Spinal cord (tissue), 10 donors: ENCODE data around the gene GUCY2C. TPM values are rescaled to one million over a fixed set of nuclear protein-coding genes. Genes with fewer than 3 reads are reported as not detected.

Experiments
- DNase-seq, 6 donors: peaks; one replicate each; pipeline versions ENCODE4 v3.0.0 to v3.0.0-alpha.2; 2013 to 2015; ENCODE audit warnings: low spot score in 6 of 6, low read depth in 4 of 6
- H3K27ac ChIP-seq: one replicate; pipeline ENCODE4 v1.5.1; 2013; ENCODE audit warnings: low read depth, low read length, control low read depth
- H3K27me3 ChIP-seq: one replicate; pipeline ENCODE4 v1.6.1; 2013; ENCODE audit warnings: low read length; ENCODE audit not compliant: control insufficient read depth, insufficient read depth
- H3K36me3 ChIP-seq: one replicate; pipeline ENCODE4 v1.6.1; 2013; ENCODE audit warnings: low read length; ENCODE audit not compliant: control insufficient read depth, insufficient read depth
- H3K4me1 ChIP-seq: one replicate; pipeline ENCODE4 v1.6.1; 2013; ENCODE audit warnings: low read length; ENCODE audit not compliant: control insufficient read depth, insufficient read depth
- H3K4me3 ChIP-seq: one replicate; pipeline ENCODE4 v1.5.1; 2013; ENCODE audit warnings: low read depth, low read length, control low read depth
- H3K9me3 ChIP-seq: one replicate; pipeline ENCODE4 v1.6.1; 2013; ENCODE audit warnings: low read length; ENCODE audit not compliant: control insufficient read depth, insufficient read depth
- WGBS: methylation state at CpG from one replicate; pipeline ENCODE4 v1.1.5; 2013; ENCODE audit warnings: missing lambda C conversion rate; ENCODE audit not compliant: insufficient coverage; 5-methylcytosine and 5-hydroxymethylcytosine counted together
- polyA plus RNA-seq, 2 donors: library from polyadenylated mRNA; unstranded; fragments of 120-200 nt; gene quantifications; one replicate each; pipeline ENCODE4 v1.2.1, GENCODE V29; 2013; ENCODE audit not compliant: insufficient read length in 2 of 2
- total RNA-seq, 2 donors: library from RNA; depleted of rRNA in 1 of 2; stranded (reverse); fragments of 120-200 nt in 1 of 2; fragments of >200 nt in 1 of 2; gene quantifications; one replicate each; pipeline versions ENCODE4 v1.2.3 to v1.2.4, GENCODE V29; 2013 to 2014
- donor health status: healthy.

The GUCY2C gene
- total and polyA plus RNA-seq, 4 donors: 0.10 to 0.27 (median 0.16) TPM; not detected in 1

DNA sequence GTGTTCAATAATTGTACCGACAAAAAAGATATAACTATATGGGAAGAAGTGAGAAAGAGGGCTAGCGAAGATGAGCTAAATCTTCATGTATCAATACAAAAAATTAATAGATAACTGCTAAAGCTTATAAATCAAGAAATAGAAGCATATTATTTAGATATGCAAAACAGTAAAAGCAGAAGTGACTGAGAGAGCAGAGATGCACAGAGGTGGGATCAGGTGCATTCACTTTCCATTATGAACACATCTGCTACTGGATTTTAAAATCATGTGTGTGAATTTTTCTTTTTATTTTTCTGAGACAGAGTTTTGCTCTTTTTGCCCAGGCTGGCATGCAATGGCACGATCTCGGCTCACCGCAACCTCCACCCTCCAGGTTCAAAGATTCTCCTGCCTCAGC is 33.4 kb downstream of the GUCY2C start:
- H3K9me3 ChIP-seq: no peaks in the 10 kb centered on the region
- no peak for DNase-seq
- WGBS: 87% methylated on average over 3 of the region's 5 CpGs
- H3K27me3 ChIP-seq: no peaks in the 10 kb centered on the region
- no peaks in the 10 kb centered on the region for H3K36me3 ChIP-seq
- H3K4me3 ChIP-seq: no peak overlapping the region
- no peaks in the 10 kb centered on the region for H3K4me1 ChIP-seq
- no peak overlapping the region for H3K27ac ChIP-seq

DNA sequence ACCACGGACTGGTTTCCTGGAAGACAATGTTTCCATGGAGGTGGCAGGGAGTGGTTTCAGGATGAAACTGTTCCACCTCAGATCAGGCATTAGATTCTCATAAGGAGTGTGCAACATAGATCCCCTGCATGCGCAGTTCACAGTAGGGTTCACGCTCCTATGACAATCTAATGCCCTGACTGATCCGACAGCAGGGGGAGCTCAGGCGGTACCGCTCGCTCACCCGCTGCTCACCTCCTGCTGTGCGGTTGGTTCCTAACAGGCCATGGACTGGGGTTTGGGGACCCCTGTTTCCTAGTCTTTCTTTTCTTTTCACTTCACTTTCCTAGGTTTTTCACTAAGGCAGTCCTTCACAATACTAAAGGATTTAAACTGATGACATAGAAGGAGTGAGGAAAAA is 39.6 kb downstream of the GUCY2C start:
- no peak for DNase-seq
- Histone ChIP-seq H3K4me1 (no peaks in the 10 kb centered on the region), H3K27me3 (no peaks in the 10 kb centered on the region), H3K27ac (no peak overlapping the region), H3K4me3 (no peak overlapping the region), H3K36me3 (no peaks in the 10 kb centered on the region), H3K9me3 (no peaks in the 10 kb centered on the region)
- WGBS: 96% methylated on average over 9 of the region's 9 CpGs

DNA sequence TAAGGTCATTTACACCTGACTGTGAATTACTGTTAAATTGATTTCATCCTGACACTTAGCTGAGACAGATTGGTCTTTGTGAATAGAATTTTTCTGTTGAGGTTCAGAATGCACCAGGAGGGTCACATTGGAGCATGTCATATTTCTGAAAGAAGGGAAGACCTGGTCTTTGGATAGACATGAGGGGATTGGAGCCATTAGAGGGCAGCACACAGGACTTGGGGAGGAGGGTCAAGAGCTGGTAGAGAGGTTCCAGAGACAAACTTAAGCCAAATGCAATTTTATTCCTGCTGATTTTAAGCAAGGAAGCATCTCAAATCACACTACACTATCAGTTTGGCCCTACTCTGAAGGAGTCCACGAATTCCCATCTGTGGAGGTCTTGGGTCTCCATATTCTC is 41.1 kb downstream of the GUCY2C start:
- Histone ChIP-seq H3K9me3 (no peaks in the 10 kb centered on the region), H3K4me1 (no peaks in the 10 kb centered on the region), H3K4me3 (no peak overlapping the region), H3K27ac (no peak overlapping the region), H3K27me3 (no peaks in the 10 kb centered on the region), H3K36me3 (no peaks in the 10 kb centered on the region)
- DNase-seq: no peak
- 100% methylated on average over 1 of the region's 1 CpG for WGBS

DNA sequence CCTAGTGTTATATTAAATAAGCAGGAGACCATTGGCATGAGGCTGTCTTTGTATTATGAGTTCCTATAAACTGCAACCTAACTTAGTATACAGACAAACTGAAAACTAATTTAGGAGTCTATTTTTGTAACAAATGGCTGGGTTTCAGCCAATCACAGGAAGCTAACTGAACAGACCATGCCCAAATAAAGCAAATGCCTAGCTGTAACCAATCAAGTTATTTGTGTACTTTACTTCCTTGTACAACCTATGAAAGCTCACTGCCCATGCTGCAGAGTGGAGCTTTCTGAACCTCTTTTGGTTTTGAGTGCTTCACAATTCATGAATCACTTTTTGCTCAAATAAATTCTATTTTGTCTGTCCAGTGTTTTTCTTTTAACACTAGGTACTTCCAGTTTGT is 41.6 kb downstream of the GUCY2C start:
- Histone ChIP-seq H3K9me3 (no peaks in the 10 kb centered on the region), H3K4me3 (no peak overlapping the region), H3K36me3 (no peaks in the 10 kb centered on the region), H3K27me3 (no peaks in the 10 kb centered on the region), H3K4me1 (no peaks in the 10 kb centered on the region), H3K27ac (no peak overlapping the region)
- DNase-seq: no peak

DNA sequence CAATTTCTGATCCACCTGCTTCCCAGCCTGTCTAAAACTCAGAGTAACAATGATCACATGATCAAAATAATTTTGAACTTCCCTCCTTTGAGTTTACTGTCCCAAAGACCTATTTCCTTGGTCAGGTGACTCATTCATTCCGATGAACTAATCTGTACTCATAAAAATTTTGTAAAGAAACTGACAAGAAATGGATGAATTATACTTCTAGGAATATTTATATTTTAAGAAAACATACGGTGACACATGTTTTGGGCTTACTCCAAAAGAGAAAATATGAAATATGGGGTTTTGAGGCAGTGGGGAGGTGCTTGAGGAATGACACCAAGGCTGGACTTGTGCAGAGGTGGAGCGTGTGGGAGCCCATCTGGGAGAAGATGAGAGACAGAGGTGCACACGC is 42.0 kb downstream of the GUCY2C start:
- Histone ChIP-seq H3K27me3 (no peaks in the 10 kb centered on the region), H3K4me1 (no peaks in the 10 kb centered on the region), H3K4me3 (no peak overlapping the region), H3K36me3 (no peaks in the 10 kb centered on the region), H3K9me3 (no peaks in the 10 kb centered on the region), H3K27ac (no peak overlapping the region)
- WGBS: no CpG with 5 or more reads among the region's 4 CpGs
- DNase-seq: no peak

DNA sequence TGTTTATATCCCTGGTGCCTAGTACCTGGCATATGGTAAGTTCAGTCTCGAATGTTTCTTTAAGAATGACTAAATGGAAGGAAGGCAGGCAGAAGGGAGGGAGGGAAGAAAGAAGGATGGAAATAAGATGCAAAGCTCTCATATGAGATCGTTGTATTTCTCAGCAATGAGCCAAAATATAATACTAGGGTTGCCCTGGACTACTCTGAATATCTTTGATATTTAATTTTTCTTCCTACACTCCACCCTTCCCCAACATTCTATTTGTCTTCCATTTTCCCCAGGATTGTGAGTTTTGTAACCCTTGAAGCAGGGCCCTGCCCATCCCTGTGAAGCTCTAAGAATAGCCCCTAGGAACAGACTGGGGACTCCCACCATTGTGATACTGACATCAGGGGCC is 43.9 kb downstream of the GUCY2C start:
- no peak for DNase-seq
- H3K36me3 ChIP-seq: no peaks in the 10 kb centered on the region
- 100% methylated on average over 1 of the region's 2 CpGs for WGBS
- no peak overlapping the region for H3K4me3 ChIP-seq
- H3K9me3 ChIP-seq: no peaks in the 10 kb centered on the region
- no peak overlapping the region for H3K27ac ChIP-seq
- no peaks in the 10 kb centered on the region for H3K4me1 ChIP-seq
- H3K27me3 ChIP-seq: no peaks in the 10 kb centered on the region

DNA sequence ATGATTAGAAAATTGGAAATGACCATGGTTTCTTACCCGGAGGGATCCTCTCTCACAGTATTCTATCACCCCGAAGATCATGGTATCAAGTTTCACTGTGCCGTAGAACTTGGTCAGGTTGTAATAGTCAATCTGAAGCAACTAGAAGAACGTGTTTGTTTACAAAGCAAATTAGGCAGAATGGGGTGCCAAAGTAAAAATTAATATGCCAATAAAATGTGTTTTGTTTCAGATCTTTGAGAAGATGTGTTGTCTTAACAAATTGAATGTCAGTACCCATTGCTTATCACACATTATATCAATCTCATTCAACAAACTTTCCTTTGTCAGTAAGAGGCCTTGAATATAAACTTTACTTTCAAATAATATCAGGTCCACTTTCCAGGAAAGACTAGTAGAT is 45.0 kb downstream of the GUCY2C start:
- Histone ChIP-seq H3K9me3 (no peaks in the 10 kb centered on the region), H3K27ac (no peak overlapping the region), H3K4me3 (no peak overlapping the region), H3K4me1 (no peaks in the 10 kb centered on the region), H3K36me3 (no peaks in the 10 kb centered on the region), H3K27me3 (no peaks in the 10 kb centered on the region)
- 80% methylated on average over 2 of the region's 4 CpGs for WGBS
- no peak for DNase-seq

DNA sequence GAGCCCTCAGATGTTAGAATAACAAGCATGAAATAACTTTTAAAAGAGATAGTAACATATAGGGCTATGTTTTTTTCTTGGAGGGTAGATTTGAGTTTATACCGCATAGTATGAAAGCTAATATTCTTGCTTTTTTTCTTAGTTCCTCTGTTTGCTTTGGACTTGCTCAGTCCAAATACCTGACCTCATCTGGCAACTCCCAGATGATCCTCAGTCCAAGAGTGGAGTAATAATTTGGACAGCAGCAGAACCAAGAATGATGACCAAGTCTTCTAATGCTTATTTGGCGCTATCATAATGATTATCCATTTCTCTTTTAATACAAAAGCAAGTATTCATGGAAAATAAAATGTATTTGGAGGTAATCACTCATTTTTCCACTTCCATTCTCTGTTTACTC is 45.6 kb downstream of the GUCY2C start:
- Histone ChIP-seq H3K27ac (no peak overlapping the region), H3K4me1 (no peaks in the 10 kb centered on the region), H3K9me3 (no peaks in the 10 kb centered on the region), H3K27me3 (no peaks in the 10 kb centered on the region), H3K4me3 (no peak overlapping the region), H3K36me3 (no peaks in the 10 kb centered on the region)
- no CpG with 5 or more reads among the region's 2 CpGs for WGBS
- DNase-seq: peak in 1 of 6 donors; percentile 7

DNA sequence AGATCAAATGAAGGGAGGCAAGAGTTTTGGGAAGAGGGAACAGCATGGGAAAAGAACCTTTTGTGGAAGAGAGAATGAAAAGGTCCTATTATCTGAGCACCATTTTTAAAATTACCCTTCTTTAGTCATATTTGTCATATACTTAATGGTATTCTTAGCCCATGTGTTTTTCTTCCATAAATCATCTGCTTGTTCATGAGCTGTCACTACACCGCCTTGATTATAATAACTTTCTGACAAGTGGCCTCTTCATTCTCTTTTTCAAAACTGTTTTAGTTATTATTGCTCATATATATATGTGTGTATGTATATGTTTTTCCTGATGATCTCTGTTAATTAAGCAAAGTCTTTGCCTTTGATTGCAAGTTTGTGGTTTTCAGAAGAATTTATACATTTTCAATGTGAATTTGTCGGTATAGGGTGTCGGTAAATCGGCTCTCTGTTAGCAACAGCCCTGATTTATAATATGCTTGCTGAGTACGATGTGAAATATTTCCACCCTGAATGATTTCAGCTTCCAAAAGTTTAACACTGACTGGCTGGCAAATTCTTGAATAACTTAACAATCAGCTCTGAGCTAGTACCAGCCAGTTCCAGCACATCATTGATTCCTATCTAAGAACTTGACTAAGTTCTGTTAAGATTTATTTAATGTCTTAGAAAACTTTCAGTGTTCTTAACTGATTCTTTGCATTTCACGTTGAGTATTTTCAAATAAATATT is 49.2 kb downstream of the GUCY2C start:
- no peaks in the 10 kb centered on the region for H3K27me3 ChIP-seq
- H3K4me3 ChIP-seq: no peak overlapping the region
- no peaks in the 10 kb centered on the region for H3K4me1 ChIP-seq
- no peaks in the 10 kb centered on the region for H3K36me3 ChIP-seq
- WGBS: no CpG with 5 or more reads among the region's 6 CpGs
- no peak overlapping the region for H3K27ac ChIP-seq
- no peaks in the 10 kb centered on the region for H3K9me3 ChIP-seq
- DNase-seq: no peak

DNA sequence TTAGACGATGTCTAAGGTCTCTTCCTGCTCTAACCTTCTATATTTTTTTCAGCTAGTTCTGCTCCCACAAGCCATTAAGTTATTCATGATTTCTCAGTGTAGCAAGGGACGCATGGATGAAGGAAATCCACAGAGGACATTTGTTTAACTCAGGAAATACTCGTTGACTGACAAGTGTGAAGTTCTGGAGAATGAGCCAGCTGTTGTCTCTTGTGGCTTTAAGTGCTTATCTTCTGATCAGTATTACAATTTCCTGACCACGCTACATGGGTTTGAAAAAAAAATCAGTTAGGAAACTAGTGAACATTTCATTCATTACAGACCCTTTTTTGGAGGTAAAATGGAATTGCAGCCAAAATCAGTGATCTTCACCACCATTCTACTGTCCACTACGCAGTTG is 53.1 kb downstream of the GUCY2C start:
- DNase-seq: no peak
- Histone ChIP-seq H3K4me3 (no peak overlapping the region), H3K27me3 (no peaks in the 10 kb centered on the region), H3K36me3 (no peaks in the 10 kb centered on the region), H3K4me1 (no peaks in the 10 kb centered on the region), H3K9me3 (no peaks in the 10 kb centered on the region), H3K27ac (no peak overlapping the region)
- 44% methylated on average over 2 of the region's 5 CpGs for WGBS
